ENCODE measurements around the gene CASP5.
"Not testable (repeated sequence)": the region's sequence is repeated elsewhere in the genome, so short reads cannot be mapped to it uniquely, and the experiment has no call there.

CASP5 gene

DNA sequence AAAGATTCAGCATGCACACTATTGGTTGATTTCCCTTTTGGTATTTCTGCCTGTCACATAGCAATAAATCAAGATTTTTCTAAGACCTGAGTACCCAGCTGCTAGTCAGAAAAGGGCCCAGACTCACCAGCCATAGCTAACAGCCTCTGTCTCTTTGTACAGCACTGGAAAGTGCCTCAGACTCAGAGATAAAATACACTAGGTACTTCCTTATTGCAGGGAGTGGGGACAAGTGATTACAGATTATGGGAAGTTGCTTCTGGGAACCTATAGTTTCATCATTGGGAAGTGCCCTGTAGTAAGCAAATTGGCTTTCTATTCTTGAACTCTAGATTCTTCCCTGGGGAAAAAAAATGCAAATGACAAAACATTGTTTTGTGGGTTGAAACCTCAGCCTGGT lies at the start of gene CASP5:
Gene CASP5, minus strand, starts transcription at position 166 of the 400 bp plus-strand sequence. Its CDS starts 32 bp downstream, at position 134.
- no peak for DNase-seq

DNA sequence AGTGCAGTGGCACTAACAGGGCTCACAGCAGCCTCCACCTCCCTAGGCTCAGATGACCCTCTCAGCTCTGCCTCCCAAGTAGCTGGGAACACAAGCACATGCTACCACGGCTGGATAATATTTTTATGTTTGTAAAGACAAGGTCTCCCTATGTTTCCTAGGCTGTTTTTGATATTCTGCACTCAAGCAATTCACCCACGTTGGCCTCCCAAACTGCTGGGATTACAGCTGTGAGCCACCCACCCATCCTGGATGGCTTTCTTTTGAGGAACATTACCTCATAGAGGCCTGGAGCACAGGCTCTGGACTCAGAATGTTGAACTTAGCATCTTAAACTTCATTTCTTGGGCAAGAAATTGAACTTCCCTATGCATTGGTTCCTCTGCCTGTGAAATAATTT lies 49.1 kb upstream of the CASP5 start:
- not testable (repeated sequence) for DNase-seq

DNA sequence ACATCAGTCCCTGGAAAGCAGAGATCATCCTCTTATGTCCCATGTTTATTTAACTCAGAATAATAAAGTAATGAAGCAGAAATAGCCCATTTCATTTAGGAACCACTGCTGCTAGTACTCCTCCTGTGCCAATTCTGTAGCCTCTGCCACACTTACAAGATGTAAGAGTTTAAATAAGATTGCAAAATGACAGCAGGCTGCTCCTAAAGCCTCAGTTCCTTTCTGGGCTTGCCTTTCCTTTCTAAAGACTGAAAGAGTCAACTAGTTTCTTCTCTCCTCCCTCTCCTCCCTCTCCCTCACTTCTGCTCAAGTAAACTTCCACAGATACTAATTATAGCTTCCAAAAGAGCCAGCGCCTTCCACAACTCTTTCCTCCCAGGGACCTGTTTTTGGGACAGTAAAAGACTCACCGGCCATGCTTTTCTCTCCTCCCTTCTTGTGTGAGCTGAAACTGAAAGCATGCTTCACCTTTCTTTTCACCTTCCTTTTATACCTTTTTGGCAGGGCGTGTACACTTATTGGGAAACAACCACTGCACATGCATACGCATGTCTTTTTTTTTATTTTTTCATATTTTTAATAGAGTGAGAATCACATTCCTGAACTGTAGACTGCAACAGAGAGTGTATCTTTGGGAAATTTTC lies 48.2 kb upstream of the CASP5 start:
- no peak for DNase-seq

DNA sequence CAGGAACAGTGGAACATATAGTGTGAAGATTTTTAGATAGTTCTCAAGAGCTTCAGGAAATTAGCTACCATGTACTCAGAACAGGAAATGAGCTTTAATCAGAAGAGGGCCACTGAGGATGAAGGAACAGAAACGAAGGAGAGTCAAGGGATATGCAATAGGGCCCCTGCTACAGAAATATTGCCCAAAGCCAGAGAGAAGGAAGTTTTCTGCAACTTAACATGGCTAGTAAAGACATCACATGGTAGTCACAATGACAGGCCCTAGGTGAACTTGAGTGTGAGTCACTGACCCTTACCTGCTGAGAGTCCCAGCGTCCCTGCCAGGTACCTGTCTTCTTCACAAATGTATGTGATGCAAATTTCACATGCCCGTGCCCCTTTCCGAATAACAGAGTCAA lies 47.3 kb upstream of the CASP5 start:
- no peak for DNase-seq

DNA sequence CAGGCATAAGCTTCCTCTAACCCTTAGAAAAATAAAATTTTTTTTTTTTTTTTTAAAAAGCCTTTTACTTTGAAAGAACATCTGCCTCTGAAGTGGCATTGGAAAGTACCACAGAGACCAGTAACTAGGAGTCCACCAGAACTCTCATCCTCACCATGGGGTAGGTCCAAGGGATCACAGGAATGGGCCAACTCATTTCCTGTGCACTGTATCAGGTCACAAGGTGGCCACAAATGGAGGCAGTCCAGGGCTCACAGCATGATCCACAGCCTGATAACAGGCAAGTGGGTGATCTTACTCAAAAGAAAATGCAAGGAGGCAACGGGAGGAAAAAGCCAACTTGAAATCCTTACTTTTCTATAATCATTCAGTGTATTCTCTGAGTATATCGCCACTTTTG lies 46.8 kb upstream of the CASP5 start:
- DNase-seq = not testable (repeated sequence)

DNA sequence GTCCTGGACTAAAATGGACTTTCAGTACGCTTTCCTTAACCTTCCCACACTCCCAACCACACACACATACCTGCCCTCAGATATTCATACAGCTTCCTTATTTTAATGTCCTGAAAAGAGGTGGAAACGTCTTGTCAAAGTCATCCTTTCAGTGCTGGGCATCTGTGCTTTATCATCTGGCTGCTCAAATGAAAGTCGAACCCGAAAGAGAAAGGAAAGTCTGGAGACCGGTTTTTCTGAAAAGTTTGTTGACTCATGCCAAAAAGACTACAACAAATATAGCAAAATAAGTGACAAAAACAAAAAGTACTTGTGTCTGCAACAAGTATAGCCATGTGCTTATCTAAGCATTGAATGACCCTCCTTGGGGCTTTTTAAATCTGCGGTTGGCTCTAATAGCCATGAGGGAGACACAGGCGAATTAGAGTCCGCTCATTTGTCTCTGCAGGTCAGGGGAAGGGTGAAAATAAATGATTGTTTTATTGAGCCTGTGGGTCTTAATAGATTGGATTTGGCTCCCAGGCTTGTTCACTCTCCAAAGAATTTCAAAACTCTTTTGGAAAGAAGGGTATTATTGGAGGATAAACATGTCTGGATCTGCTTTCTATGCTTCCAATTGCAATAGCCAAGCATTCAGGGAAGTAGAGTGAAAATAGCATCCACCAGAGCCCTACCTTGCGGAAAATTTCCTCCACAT lies 40.4 kb upstream of the CASP5 start:
- not testable (repeated sequence) for DNase-seq

DNA sequence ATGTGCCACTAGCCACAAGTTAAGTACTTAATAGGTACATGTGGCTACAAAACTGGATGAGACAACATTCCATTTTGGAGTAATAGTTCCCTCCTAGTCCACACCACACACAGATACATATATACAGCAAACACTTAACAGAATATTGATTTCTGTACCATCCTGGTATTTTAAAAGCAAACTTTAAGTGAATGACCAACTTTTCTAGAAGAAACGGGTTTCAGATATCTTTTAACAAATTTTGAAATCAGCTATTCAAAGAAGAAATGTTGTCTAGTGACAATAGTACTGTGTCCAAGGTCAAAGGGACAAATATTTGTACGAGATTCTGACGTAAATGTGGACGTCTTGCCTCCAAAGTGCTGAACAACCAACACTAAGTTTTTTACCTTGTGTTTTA lies 34.5 kb upstream of the CASP5 start:
- no peak for DNase-seq

DNA sequence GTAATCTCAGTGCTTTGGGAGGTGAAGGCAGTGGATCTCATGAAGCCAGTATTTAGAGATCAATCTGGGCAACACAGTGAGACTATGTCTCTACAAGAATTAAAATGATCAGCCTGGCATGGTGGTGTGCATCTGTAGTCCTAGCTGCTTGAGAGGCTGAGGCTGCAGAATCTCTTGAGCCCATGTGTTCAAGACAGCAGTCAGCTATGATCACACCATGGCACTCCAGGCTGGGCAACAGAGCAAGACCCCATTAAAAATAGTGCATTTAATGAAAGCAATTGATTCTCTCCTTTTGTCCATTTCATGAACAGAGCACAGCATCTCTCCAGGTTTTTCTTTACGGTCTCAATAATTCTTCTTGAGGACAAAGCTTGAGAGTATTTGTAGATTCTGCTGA lies 33.5 kb upstream of the CASP5 start:
- DNase-seq = no peak

DNA sequence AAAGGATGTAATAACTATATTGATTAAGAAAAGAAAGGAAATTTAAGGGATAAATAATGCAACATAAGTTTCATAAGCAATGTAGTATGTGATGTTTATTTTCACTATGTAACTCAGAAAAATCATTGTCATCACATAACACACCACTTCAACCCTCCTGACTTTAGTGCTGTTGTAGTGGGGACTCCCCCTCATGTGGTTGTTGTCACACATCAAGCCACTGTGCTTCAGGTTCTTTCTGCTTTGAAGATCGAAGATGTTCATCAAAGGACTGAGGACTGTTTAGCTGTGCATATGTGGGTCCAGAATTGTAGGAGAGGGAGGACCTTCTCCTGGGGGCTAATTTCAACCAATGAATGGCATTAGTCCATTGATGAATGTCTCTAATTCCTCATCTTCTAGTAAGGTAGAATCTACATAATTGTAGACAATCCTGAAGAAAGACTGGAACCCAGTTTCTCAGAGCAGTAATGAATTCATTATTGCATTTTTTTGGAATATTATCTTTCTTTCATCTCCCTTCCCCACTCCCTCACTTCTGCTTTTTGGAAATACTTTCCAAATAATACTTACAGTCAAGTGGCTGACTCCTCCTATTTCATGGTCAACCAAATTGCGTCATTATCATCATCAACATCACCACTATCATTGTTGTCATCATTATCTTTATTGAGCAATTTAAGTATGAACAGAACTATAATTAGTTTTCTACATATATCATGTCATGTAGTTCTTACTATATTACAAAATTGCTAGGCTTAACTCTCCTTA lies 31.9 kb upstream of the CASP5 start:
- DNase-seq = no peak

DNA sequence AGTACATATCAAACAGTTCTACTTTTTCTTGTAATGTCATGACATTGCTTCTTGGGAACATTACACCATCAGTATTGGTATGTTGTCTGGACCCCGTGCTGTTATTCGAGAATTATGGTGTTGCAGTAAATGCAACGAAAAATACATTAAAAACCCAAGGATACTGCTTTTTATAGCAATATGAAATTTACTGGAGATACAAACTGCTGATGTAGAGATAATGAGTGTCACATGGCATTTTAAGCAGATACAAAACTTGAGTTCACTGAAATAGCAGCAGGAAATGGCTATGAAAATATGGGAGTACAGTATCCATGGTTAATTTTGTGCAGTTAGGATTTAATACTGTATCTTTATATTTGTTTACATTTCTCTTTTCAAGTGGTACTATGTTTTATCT lies 29.5 kb upstream of the CASP5 start:
- DNase-seq = no peak

DNA sequence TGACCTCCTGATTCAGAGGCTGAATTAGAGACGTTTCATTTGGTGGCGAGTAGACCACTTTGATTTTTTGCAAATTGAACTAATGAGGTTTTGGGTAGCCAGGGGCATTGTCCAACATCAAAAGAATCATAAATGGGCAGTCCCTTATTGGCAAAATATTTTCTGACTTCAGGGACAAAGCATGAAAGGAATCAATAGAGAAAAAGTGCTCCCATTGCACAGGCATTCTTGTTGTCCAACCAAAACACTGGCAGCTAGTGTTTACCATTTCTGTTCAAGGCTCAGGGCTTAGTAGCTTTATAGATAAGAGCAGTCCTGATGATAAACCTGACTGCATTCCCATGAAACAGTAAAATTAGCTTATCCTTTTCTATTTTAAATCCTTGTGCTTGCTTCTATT lies 28.6 kb upstream of the CASP5 start:
- no peak for DNase-seq

DNA sequence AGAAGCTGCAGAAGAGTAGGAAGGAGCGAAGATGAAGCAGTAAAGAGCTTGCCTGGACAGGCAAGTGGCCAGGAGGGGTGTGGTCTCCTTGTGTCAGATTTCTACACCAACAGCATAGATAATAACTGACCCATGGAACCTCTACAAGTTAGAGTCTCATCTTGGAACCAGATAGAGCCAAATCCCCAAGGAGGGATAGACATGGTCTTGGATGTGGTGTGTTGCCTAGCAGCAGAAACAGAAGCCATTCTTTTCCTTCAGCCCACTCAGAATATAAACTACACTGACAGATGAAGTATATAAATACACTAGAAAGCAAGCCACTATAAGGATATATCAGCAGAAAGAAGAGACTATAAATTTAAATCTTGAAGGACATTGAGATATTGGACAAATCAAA lies 26.5 kb upstream of the CASP5 start:
- DNase-seq = no peak

DNA sequence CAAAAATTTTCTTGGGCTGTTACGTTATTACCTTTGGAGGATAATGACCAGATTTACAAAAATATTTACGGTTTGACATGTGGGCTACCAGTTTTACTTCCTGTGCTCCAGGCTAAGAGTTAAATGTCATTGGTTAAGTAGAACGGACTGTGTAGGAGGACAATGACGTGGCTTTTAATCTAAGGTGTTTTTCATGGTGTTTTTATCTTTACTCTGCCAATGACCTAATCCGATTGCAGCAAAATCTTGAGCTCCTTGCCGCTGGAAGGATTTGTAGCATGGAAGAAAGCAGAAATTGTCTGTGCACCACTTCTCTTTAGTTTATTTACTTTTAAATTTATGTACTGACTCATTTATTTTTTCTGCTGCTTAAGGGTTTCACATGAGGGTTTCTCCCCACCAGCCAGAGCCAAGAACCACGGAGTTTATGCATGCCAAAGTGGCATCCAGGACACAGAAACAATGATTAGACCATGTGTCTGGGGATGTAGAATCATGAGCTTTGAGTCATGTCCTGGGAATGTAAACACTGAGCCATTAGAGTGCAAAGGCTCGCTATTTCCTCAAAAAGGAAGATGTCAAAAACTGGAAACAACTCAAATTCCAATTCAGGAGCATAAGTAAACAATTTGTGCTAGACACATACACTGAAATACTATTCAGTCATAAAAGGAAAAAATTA lies 24.1 kb upstream of the CASP5 start:
- DNase-seq = no peak

DNA sequence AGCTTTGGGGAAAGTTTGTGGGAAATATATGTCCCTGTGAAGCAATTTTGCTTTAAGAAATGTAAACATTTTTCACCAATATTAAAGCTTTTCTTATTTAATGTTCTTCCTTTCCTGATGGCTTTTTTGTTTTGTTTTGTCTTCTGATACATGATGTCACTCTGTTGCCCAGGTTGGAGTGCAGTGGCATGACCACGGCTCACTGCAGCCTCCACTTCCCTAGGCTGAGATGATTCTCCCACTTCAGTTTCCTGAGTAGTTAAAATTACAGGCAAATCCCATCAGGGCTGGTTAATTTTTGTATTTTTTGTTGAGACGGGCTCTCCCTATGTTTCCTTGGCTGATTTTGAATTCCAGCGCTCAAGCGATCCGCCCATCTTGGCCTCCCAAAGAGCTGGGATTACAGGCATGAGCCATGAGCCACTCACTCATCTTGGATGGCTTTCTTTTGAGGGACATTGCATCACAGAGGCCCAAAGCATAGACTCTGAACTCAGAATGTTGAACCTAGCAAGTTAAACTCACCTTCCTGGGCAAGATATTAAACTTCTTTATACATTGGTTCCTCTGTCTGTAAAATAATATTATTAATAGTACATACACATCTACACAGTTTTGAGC lies 22.8 kb upstream of the CASP5 start:
- DNase-seq = no peak

DNA sequence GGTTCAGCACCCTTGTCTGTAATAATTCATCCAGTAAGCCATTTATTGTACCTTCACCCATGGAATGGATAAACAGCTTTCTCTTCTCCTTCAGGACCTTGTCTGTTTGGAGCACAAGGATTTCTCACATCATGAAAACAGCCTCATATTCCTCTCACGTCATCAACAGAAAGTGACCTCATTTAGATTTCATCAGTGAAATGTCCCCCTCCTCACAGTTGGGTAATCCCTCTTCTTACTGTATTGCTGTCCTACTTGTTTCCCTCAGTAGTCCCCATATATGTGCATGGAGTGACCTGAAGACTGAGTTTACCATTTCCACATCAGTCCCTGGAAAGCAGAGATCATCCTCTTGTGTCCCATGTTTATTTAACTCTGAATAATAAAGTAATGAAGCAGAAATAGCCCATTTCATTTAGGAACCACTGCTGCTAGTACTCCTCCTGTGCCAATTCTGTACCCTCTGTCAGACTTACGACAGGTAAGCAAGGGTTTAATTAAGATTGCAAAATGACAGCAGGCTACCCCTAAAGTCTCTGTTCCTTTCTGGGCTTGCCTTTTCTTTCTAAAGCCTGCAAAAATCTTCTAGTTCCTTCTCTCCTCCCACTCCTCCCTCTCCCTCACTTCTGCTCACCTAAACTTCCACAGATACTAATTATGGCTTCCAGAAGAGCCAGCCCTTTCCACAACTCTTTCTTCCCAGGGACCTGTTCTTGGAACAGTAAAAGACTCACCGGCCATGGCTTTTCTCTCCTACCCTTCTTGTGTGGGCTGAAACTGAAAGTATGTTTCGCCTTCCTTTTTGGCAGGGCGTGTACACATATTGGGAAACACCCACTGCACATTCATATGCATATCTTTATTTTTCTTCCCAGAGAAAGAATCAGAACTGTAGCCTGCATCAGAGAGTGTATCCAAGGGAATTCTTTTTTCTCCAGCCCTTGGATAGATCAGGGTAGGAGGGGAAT lies 21.9 kb upstream of the CASP5 start, which contains the start of gene CARD16:
Gene CARD16, minus strand, starts transcription at position 779 of the 968 bp plus-strand sequence. Its CDS starts 38 bp downstream, at position 741.
- DNase-seq = not testable (repeated sequence)

DNA sequence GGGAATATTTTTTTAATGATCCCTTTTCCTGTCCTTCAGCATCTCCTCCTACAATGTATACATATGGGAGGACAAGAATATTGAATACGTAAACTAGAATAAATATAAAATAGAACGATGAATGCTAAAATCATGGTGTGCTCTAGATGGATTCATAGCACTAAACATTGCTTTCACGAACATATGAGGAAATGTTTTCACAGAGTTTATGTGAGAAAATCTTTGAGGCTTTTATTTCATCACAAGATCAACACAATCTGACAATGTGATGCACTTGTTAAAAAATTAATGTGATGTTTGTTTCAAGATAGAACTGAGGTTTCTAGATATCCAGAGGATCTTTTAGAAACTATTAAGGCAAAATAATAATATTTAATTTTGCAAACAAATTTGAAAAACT lies 19.2 kb upstream of the CASP5 start:
- no peak for DNase-seq

DNA sequence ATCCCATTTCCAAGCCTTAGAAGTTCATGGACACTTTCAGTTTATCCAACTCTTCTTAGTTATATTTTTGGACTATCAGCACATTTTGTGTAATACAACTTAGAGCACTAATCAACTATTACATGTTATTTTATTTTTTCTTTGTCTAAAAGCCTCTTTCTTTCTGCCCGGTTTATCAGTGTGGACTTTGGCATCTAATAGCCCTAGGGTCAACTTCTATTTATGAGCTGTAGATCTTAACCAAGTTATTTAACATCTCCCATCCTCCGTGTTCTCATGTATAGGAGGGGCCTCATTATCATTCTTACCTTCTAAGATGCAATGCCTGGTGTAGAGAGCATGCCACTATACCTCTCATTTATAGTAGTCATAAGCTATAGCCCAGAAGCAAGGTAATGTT lies 17.7 kb upstream of the CASP5 start:
- DNase-seq = no peak

DNA sequence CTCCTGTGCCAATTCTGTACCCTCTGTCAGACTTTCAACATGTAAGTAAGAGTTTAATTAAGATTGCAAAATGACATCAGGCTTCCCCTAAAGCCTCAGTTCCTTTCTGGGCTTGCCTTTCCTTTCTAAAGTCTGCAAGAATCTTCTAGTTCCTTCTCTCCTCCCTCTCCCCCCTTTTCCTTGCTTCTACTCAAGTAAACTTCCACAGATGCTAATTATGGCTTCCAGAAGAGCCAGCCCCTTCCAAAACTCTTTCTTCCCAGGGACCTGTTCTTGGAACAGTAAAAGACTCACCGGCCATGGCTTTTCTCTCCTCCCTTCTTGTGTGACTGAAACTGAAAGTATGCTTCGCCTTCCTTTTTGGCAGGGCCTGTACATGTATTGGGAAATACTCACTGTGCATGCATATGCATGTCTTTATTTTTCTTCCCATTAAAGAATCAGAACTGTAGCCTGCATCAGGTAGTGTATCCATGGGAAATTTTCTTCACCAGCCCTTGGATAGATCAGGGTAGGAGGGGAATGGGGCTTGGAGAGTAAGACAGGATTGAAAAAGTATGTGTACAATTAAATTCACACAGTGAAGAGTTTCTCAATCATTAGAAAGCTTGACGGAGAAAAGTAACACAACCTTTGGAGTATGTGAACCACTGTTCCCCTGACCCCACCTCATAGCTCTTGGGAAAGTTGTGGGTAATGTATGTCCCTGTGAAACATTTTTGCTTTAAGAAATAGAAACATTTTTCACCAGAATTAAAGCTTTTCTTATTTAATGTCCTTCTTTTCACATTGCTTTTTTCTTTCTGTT lies 12.0 kb upstream of the CASP5 start, which contains the start of gene CASP1:
Gene CASP1, minus strand, starts transcription at position 332 of the 808 bp plus-strand sequence. Its CDS starts 31 bp downstream, at position 301.
- no peak for DNase-seq

DNA sequence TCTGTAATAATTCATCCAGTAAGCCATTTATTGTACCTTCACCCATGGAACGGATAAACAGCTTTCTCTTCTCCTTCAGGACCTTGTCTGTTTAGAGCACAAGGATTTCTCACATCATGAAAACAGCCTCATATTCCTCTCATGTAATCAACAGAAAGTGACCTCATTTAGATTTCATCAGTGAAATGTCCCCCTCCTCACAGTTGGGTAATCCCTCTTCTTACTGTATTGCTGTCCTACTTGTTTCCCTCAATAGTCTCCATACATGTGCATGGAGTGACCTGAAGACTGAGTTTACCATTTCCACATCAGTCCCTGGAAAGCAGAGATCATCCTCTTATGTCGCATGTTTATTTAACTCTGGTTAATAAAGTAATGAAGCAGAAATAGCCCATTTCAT lies 11.4 kb upstream of the CASP5 start:
- DNase-seq = not testable (repeated sequence)

DNA sequence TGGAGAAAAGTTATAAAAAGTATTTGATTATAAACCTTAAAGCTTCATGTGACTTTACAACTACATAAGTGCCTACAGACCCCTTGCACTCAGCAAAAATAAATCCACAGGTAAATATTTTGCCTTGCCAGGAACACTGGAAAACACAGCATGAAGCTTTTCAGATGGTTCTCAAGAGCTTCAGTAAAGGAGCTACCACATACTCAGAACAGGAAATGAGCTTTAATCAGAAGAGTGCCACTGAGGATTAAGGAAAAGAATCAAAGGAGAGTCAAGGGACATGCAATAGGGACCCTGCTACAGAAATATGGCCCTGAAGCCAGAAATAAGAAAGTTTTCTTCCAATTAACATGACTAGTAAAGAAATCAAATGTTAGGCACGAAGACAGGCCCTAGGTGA lies 10.8 kb upstream of the CASP5 start:
- no peak for DNase-seq

DNA sequence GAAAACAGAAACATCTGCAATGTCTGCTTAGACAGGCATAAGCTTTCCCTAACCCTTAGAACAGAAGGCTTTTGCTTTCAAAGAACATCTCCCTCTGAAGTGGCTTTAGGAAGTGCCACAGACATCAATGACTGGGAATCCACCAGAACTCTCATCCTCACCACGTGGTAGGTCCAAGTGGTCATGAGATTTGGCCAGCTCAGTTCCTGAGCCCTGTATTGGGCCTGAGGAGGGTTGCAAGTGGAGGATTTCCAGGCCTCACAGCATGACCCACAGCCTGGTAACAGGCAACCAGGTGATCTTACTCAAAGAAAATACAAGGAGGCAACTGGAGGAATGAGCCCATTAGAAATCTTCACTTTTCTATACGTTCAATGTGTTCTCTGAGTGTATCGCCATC lies 10.4 kb upstream of the CASP5 start:
- no peak for DNase-seq

Data from NCI-H2171 (cell line).